Amygdala (tissue), 56 donors: ENCODE data around the gene PRDM16.

Experiments used
- DNase-seq, 56 donors: peaks; one replicate each; lab custom pipeline; 2025; lab: John Stamatoyannopoulos, UW

The PRDM16 gene

GRCh38 chr1:3133686-3134085 lies 64.7 kb downstream of the PRDM16 start:
- DNase-seq: no peak

DNA sequence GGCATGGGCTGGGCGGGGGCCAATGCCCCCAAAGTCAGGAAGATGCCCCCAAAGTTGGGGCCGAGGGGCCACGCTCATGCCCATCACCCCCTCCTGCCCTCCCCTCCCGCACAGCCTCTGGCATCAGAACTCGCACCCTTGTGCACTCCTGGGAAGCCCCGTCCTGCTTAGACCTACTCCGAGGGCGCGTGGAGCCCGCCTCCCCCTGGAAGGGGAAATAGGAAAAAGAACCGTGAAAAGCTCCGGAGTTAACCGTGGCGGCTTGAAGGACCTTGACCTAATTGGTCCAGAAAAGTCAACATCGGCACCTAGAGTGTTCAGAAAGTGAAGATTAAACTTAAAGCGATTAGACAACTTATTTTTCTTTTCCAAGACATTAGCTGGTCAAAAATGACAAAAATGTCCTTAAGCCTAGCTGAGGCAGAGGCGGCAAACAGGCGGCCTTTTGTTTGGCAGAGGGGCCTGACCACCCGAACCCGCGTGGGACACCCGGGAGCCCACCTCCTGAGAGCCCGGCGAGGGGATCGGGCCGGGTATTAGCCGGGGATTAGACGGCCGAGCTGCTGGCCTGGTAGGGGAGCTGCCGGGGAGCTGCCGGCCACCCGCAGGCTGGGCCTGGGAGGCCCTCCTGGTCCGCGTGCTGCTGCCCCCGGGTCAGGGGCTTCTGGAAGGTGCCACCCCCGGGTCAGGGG lies 65.5 kb downstream of the PRDM16 start:
- DNase-seq: no peak

GRCh38 chr1:3135073-3135702 lies 66.2 kb downstream of the PRDM16 start:
- no peak for DNase-seq

GRCh38 chr1:3135744-3136455 lies 66.9 kb downstream of the PRDM16 start:
- no peak for DNase-seq

DNA sequence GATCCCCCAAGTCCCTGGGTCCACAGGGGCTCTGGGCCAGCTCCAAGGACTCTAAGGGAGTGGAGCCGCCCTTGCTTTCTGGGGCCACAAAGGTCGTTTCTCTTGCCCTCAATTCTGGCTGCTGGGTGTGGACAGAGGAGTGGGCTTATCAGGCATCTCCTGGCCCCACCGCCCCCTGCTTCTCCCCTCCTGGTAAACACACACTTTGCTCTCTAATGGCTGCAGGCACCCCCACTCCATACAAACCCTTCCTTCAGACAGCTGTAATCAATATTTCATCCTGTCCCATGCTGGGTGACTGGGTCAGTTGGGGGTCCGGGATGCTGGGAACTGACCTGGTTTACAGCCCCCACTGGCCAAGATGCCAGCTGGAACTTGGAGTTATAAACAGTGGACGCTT lies 67.5 kb downstream of the PRDM16 start:
- no peak for DNase-seq

- no peak for DNase-seq
Measured at GRCh38 chr1:3137111-3138100, 68.4 kb downstream of the PRDM16 start.

DNA sequence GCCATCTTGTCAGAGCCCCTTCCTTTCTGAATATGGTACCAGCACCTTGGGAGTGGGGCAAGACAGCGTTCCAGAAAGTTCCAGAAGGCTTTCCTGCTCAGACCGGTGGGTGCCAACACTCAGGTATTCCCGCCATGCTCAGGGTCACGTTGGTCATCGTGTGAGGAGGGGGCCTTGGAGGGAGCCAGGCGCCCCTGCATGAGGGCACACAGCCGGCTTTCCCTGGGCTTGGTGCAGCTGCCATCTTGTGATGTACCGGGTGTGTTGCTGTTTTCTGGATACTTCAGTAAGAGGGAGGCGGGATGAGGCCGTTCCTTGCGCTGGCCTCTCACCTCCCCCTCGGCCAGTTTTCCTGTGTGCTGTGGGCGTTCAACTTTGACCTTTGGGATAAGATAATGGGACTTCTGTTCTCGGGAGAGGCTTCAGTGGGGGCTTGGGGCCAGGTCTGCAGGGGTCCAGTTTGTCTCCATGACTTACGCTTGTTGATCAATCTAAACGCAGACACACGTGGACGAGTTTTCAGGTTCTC lies 69.7 kb downstream of the PRDM16 start:
- peak in 1 of 56 donors; percentile 29 for DNase-seq

- DNase-seq: peak in 3 of 56 donors; percentile 8 to 35 (median 31)
Measured at GRCh38 chr1:3139451-3139852, 70.4 kb downstream of the PRDM16 start.

- no peak for DNase-seq
Measured at GRCh38 chr1:3139871-3140361, 70.9 kb downstream of the PRDM16 start.

GRCh38 chr1:3140437-3140836 lies 71.4 kb downstream of the PRDM16 start:
- no peak for DNase-seq

DNA sequence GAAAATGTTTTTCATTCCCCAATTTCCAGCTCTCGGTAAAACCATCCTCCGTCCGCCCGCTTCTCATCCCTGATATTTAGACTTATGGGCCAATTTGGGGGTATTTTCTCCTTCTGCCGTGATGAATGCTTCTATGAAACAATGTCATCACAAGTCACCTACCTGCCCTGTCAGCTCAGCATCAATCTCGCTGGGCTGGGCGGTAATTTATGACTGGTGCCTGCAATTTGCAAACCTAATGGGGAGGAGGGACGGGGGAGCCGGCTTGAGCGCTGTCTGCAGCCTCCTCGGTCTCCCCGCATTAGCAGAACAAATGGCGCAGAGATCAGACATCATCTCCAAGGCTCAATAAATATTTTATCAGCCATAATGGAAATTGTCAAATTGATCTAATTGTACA lies 72.1 kb downstream of the PRDM16 start:
- DNase-seq: no peak

- no peak for DNase-seq
Measured at GRCh38 chr1:3141836-3142235, 72.8 kb downstream of the PRDM16 start.

- no peak for DNase-seq
Measured at GRCh38 chr1:3142236-3142635, 73.2 kb downstream of the PRDM16 start.

DNA sequence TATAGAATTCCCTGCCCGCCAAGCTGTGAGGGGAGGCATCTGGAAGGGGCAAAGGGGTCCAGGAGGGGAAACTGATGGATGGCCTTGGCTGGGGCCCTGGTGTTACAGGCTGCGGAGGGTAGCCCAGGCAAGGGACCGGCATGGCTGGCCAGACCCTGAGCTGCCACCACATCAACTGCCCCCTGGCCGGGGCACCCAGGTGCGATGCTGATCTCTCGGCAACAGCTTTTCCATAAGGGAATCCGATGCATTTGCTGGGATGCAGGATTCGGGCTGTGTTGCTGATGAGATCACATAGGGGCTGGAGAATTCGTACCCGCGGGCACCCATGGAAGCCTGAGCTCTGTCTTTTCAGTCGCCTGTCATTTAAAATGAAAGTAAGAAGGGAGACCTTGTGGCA lies 73.7 kb downstream of the PRDM16 start:
- DNase-seq: no peak

DNA sequence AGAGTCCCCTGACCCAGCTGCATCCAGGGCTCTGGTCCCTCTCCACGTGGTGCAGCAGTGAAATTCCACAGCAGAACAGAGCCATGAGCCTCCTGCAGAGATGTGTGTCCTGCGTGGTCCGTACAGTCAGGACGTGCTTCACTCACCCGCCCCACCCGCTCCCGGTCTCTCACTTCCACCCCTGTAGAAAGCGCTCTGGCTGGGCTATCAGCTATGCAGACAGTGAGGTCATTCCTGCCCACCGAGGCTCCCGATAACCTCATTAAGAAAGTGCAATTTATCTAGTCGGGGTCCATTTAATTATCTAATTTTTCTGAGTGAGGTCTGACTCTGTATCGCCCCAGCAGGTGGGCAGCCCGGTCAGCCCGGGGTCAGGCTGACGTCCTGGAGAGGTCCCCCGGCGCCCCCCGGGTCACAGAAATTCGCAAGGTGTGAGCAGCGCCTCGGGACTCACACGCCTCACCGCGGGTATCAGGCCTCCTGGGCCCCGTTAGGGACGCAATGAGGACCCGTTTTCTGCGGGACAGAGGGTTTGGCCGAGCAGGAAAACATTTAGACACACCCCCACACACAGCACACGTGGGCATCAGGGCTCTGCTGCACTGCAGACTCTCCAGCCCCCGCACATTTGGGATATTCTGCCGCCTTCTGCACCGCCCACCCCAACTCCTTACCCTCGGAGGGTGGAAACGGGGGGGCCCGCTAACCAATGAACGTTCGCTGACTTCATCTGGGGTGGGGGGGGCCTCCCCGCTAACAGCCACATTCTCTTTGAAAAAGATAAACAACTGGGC lies 76.7 kb downstream of the PRDM16 start:
- DNase-seq: no peak

- no peak for DNase-seq
Measured at GRCh38 chr1:3146458-3146857, 77.5 kb downstream of the PRDM16 start.

GRCh38 chr1:3146907-3147306 lies 77.9 kb downstream of the PRDM16 start:
- no peak for DNase-seq

GRCh38 chr1:3148171-3148570 lies 79.2 kb downstream of the PRDM16 start:
- DNase-seq: no peak

DNA sequence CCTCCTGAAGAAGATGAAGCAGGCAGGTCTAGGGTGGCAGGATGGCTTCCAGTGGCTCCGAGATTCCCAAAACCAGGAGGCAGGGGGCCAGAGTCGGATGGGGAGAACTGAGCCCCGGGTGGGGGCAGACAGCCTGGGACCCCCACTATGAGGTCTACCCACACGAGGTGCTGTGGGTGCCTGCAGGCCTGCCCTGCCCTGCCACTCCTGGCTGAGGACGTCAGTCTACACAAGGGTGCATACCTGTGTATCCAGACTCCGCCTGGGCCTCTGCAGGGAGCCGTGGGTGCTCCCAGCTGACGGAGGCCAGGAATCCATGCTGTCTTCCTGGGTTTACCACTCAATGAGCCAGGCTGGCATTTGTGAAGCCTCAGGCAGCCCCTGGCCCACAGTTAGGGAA lies 80.3 kb downstream of the PRDM16 start:
- DNase-seq: no peak
